Activated CD4-positive, alpha-beta memory T cell treated with anti-CD3 and anti-CD28 coated beads, Interleukin-2, amount 10 ng/mL, durations not matched to agents 7 days and 5 days (primary cell): ENCODE data around the gene CSNK1G1. TPM values are rescaled to one million over a fixed set of nuclear protein-coding genes. Genes with fewer than 3 reads are reported as not detected.

Experiments
- CTCF ChIA-PET: fragments of 350-600 bp; sonication (Branson Sonifier 250); formaldehyde crosslinking; loops from one replicate; lab custom pipeline; 2021; ENCODE audit warnings: antibody characterized with exemption, inconsistent platforms; lab: Charles Lee
- POLR2A ChIA-PET: fragments of 350-600 bp; sonication (Branson Sonifier 250); formaldehyde crosslinking; loops from one replicate; lab custom pipeline; 2021; ENCODE audit warnings: antibody characterized with exemption; lab: Charles Lee
- DNase-seq: peaks from one replicate; pipeline ENCODE4 v3.0.0-alpha.2; 2020
- H3K27ac Mint-ChIP-seq: one replicate; pipeline ENCODE4 v1.8.0; 2021; ENCODE audit warnings: mild to moderate bottlenecking, mixed read lengths
- H3K27me3 Mint-ChIP-seq: one replicate; pipeline ENCODE4 v1.8.0; 2021; ENCODE audit warnings: mixed read lengths
- H3K36me3 Mint-ChIP-seq: one replicate; pipeline ENCODE4 v1.8.0; 2021; ENCODE audit warnings: low read depth, mixed read lengths
- H3K4me1 Mint-ChIP-seq: one replicate; pipeline ENCODE4 v1.8.0; 2021; ENCODE audit warnings: mixed read lengths
- H3K4me3 Mint-ChIP-seq: one replicate; pipeline ENCODE4 v1.8.0; 2021; ENCODE audit warnings: mild to moderate bottlenecking, mixed read lengths
- H3K9me3 Mint-ChIP-seq: one replicate; pipeline ENCODE4 v1.8.0; 2021; ENCODE audit warnings: mixed read lengths
- total RNA-seq, 2 experiments: library from RNA; stranded (reverse); gene quantifications; one replicate each; pipeline ENCODE4 v1.2.3, GENCODE V29; 2021

The CSNK1G1 gene
- total RNA-seq, 2 experiments from 2014 or later, result 27.9 to 28.2 TPM

DNA sequence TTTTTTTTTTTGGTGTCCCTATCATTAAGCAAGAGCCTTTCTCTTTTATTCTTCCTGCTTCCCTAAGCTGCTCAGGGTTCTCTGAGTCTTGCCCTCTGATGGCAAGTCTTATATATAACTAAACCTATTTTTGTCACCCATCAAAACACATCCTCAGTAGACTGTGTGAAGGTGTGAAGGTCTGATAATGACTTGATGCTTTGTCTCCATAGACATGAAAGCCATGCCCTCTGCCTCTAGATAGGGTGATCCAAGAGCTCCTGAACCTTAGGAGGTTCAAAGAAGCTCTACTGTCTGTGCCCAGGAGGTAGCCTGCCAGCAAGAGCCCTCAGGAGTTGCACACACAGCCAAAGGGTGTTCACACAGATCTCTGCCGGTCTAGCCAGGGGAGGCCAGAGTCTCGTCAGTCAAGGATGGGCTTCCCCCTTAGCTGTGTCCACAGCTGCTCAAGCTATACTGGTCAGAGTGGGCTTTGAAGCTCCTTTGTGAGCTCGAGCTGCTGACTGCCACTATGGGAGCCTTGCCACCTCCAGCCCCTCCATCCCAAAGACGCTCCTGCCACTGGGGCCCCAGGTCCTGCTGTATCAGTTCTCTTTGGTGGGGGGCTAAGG is 217.5 kb downstream of the CSNK1G1 start:
- no peak overlapping the region for H3K27ac Mint-ChIP-seq
- peaks cover 66% of the 10 kb centered on the region for H3K36me3 Mint-ChIP-seq
- no peak for DNase-seq
- H3K9me3 Mint-ChIP-seq, result no peaks in the 10 kb centered on the region
- POLR2A ChIA-PET, result no interaction called here
- H3K4me3 Mint-ChIP-seq, result no peak overlapping the region
- H3K4me1 Mint-ChIP-seq, result no peaks in the 10 kb centered on the region
- no peaks in the 10 kb centered on the region for H3K27me3 Mint-ChIP-seq
- CTCF ChIA-PET, result interaction anchor here (1.0 kb wide), 1 partner anchor 15 kb away, joined by 3 read pairs; no protein-coding TSS in a partner anchor

DNA sequence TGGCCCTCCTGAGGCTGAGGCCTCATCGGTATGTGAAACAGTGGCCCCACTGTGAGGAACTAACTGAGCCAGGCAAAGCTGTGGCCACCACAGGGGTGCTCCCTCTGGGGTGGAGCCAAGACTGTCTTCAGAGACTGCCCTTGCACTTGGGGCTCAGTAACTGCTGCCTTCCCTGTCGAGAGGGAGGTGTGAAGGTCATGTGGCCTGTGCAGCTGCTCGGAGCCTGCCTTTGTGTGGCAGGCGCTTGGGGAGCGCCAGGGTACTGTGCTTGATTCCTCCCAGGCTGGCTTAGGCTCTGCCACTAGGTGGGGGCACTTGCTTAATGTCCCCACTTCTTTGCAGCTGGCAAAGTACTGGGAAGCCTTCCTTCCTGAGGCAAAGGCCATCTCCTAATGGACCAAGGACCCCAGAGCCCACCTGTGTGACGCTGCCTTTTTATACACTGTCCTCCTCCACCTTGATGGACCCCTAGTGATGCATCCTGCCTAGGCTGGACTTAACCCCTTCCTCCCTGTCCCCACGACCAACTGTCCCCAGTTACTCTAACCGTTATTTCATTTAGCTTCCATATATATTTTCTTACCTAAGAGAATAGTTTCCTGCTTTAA is 218.6 kb downstream of the CSNK1G1 start:
- POLR2A ChIA-PET, result no interaction called here
- Mint-ChIP-seq H3K4me3 (no peak overlapping the region), H3K27ac (no peak overlapping the region), H3K4me1 (no peaks in the 10 kb centered on the region), H3K9me3 (no peaks in the 10 kb centered on the region), H3K36me3 (peaks cover 73% of the 10 kb centered on the region), H3K27me3 (no peaks in the 10 kb centered on the region)
- DNase-seq, result no peak
- CTCF ChIA-PET, result interaction anchor here (0.6 to 1.4 kb wide), 2 partner anchors 12 to 35 kb away, joined by 3 to 4 read pairs; no protein-coding TSS in a partner anchor

DNA sequence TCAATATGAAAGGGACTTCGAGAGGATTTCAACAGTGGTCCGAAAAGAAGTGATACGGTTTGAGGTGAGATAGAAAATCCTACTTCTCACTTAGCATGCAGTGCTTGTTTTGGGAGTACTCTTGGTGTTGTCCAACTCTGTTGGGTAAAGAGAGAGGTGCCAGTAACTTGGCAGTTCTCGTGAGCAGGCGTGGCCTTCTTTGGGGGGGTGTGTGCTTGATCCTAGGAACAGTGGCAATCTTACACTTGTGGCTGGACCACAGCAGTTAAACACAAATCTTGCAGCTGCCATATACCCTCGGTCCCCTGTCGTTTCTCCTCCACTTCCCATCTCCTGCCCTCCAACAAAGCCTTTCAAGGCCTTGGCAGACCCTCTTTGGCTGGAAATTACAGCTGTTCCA is 219.6 kb downstream of the CSNK1G1 start:
- no peak for DNase-seq
- POLR2A ChIA-PET, result no interaction called here
- H3K36me3 Mint-ChIP-seq, result peaks cover 74% of the 10 kb centered on the region

DNA sequence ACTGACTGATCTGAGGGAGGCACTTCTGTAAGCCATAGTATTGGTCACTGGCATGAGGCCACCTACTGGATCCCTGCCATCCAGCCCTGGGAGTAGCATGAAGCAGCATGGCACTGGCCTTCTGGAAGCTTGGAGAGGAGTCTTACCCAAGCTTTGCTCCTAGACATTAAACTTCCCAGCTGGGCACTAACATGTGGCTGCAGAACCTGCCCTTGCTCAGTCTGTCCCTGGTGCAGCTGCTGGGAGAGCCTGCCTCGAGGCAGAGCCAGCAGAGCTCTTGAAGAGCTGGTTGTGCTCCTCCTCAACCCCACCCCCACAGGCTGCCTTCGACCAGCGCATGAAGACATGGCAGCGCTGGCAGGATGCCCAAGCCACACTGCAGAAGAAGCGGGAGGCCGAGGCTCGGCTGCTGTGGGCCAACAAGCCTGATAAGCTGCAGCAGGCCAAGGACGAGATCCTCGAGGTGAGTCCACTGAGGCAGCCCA is 221.6 kb downstream of the CSNK1G1 start:
- ChIA-PET POLR2A (interaction anchor here (0.8 kb wide), 1 partner anchor 21 kb away, joined by 3 read pairs; no protein-coding TSS in a partner anchor), CTCF (interaction anchor here (0.9 kb wide), 1 partner anchor 9 kb away, joined by 3 read pairs; no protein-coding TSS in a partner anchor)
- H3K27ac Mint-ChIP-seq, result no peak overlapping the region
- H3K4me1 Mint-ChIP-seq, result no peaks in the 10 kb centered on the region
- peaks cover 77% of the 10 kb centered on the region for H3K36me3 Mint-ChIP-seq
- no peak for DNase-seq
- H3K9me3 Mint-ChIP-seq, result no peaks in the 10 kb centered on the region
- H3K27me3 Mint-ChIP-seq, result no peaks in the 10 kb centered on the region
- no peak overlapping the region for H3K4me3 Mint-ChIP-seq

More for the DNA sequence above, 219.6 kb downstream of the CSNK1G1 start:
- H3K4me3 Mint-ChIP-seq, result no peak overlapping the region
- no peaks in the 10 kb centered on the region for H3K27me3 Mint-ChIP-seq
- no peak overlapping the region for H3K27ac Mint-ChIP-seq
- no peaks in the 10 kb centered on the region for H3K4me1 Mint-ChIP-seq
- no peaks in the 10 kb centered on the region for H3K9me3 Mint-ChIP-seq
- CTCF ChIA-PET, result interaction anchor here (1.4 kb wide), 1 partner anchor 13 kb away, joined by 4 read pairs; no protein-coding TSS in a partner anchor

DNA sequence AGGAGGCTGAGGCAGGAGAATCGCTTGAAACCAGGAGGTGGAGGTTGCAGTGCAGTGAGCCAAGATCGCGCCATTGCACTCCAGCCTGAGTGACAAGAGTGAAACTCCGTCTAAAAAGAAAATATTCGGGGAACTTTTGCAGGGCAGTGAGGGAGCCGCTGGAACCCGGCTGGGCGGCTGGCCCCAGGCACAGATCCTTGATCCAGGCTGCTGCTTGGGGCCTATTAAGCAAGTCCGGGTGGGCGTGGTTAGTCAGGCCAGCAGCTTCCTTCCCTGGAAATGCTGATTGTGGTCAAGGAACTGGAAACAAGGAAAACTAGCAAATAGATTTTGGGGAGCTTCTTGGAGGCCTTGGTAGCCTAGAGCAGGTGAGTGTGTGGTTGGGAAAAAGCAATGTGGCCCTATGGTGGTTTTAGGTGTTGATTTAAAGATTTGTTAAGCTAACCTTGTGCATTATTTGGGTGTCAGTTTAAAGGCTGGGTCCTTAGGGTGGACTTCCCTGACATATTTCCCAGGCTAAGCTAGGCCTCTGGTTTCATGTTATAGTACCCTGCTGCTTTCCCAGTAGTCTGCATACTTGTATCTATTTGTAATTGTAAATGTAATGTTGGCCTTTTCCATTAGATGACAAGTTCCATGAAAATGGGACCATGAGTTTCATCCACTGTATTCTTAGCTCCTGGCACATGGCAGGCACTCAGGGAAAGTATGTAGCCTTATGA is 222.2 kb downstream of the CSNK1G1 start:
- Mint-ChIP-seq H3K27ac (no peak overlapping the region), H3K9me3 (no peaks in the 10 kb centered on the region), H3K27me3 (no peaks in the 10 kb centered on the region), H3K36me3 (peaks cover 76% of the 10 kb centered on the region), H3K4me3 (no peak overlapping the region), H3K4me1 (no peaks in the 10 kb centered on the region)
- CTCF ChIA-PET, result interaction anchor here (0.9 kb wide), 1 partner anchor 10 kb away, joined by 3 read pairs; no protein-coding TSS in a partner anchor
- DNase-seq, result no peak
- POLR2A ChIA-PET, result interaction anchor here (0.8 kb wide), 1 partner anchor 22 kb away, joined by 3 read pairs; no protein-coding TSS in a partner anchor

DNA sequence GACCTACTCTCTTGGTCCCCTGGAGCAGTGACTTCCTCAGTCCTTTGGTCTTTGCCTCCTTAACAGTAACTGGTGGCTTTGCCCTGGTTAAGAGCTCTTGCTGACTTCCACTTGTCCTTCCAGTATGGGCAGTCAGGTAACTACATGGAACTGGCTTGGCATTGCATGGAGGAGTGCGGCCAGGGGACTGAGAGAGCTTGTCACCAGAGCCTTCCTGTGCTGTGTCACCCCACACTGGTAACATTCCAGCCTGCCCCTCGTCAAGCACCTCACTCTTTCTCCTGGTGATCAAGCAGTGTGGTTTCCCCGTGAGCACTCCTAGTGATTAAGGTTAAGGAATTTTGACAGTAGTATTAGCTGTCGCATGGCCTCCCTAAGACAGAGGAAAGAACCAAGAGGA is 223.8 kb downstream of the CSNK1G1 start:
- Mint-ChIP-seq H3K9me3 (no peaks in the 10 kb centered on the region), H3K36me3 (peaks cover 78% of the 10 kb centered on the region), H3K27me3 (no peaks in the 10 kb centered on the region), H3K4me1 (peaks cover 5% of the 10 kb centered on the region), H3K27ac (no peak overlapping the region), H3K4me3 (no peak overlapping the region)
- ChIA-PET CTCF (no interaction called here), POLR2A (interaction anchor here (0.9 to 1.5 kb wide), 2 partner anchors 10 to 31 kb away, joined by 3 to 4 read pairs; partner anchors contain the start of gene PPIB)
- no peak for DNase-seq

DNA sequence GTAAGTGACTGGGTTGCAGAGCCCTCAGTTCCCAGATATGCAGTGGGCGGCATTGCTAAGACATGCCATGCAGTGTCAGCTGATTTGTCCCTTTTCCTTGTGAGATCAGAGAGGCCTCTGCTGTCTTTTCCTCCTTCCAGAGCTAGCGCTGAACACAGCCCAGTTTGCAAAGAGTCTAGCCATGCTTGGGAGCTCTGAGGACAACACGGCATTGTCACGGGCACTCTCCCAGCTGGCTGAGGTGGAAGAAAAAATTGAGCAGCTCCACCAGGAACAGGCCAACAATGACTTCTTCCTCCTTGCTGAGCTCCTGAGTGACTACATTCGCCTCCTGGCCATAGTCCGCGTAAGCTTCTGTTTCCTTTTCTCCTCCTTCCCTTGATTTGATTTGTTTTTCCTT is 224.4 kb downstream of the CSNK1G1 start:
- no peaks in the 10 kb centered on the region for H3K27me3 Mint-ChIP-seq
- peaks cover 5% of the 10 kb centered on the region for H3K4me1 Mint-ChIP-seq
- POLR2A ChIA-PET, result interaction anchor here (1.0 to 1.5 kb wide), 3 partner anchors 22 to 36 kb away, joined by 3 to 4 read pairs (median 3); partner anchors contain the start of genes PPIB and SNX1
- no peaks in the 10 kb centered on the region for H3K9me3 Mint-ChIP-seq
- CTCF ChIA-PET, result interaction anchor here (0.6 kb wide), 1 partner anchor 989 kb away, joined by 3 read pairs; no protein-coding TSS in a partner anchor
- H3K4me3 Mint-ChIP-seq, result no peak overlapping the region
- no peak for DNase-seq
- H3K36me3 Mint-ChIP-seq, result peaks cover 77% of the 10 kb centered on the region
- H3K27ac Mint-ChIP-seq, result peak overlapping the region; percentile 14

DNA sequence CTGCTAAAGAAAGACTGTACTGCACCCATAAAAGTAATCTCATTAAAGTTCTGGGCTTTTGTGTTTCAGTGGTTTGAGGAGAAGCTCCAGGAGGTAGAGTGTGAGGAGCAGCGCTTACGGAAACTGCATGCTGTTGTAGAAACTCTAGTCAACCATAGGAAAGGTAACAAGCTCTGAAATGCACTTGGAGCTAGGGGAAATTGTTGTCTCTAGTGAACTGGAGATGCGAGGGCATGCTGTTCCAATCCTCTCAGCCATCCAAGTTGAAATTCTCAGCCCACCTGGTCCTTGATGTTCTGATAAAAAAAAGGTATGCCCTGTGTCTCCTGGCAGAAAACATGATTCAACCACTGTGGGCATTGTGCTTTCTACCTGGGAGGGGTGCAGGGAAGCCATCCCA is 225.8 kb downstream of the CSNK1G1 start:
- no peak overlapping the region for H3K27ac Mint-ChIP-seq
- H3K4me3 Mint-ChIP-seq, result no peak overlapping the region
- no peak for DNase-seq
- ChIA-PET CTCF (interaction anchor here (1.5 kb wide), 1 partner anchor 23 kb away, joined by 4 read pairs; no protein-coding TSS in a partner anchor), POLR2A (no interaction called here)
- H3K27me3 Mint-ChIP-seq, result no peaks in the 10 kb centered on the region
- H3K36me3 Mint-ChIP-seq, result peaks cover 75% of the 10 kb centered on the region
- H3K4me1 Mint-ChIP-seq, result peaks cover 5% of the 10 kb centered on the region
- H3K9me3 Mint-ChIP-seq, result no peaks in the 10 kb centered on the region

DNA sequence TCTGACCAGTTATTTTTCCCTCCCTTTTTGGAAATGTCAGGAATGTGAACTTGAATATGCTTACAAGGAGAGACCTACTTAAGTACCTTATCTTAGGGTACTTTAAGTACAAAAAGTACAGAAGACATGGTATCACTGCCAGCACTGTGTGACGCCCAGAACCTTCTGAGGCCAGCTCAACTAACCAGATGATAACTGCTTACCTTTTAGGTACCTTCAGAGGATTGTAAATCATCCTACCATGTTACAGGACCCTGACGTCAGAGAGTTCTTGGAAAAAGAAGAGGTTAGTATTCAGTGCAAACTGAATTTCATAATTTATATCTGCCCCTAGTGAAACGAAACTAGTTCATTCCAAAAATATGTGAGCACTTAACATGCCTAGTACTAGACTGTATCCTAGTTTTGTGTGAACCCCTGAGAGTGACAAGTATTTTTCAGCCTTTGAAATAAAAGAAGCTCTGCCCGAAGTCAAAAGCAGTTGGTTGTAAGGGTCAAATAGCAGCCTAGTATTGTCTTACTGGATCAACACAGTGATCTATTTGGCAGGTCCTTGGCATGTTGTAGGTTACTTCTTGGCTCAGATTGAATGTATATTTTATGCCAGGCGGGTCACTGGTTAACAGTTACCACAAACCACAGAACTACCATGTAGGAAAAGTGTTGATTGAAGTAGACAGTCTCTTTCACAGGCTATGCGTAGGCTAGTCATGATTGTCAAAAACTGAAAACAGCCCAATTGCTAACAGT is 228.3 kb downstream of the CSNK1G1 start:
- Mint-ChIP-seq H3K9me3 (no peaks in the 10 kb centered on the region), H3K36me3 (peaks cover 69% of the 10 kb centered on the region), H3K27me3 (no peaks in the 10 kb centered on the region), H3K4me1 (peaks cover 5% of the 10 kb centered on the region), H3K27ac (no peak overlapping the region), H3K4me3 (no peak overlapping the region)
- no peak for DNase-seq
- POLR2A ChIA-PET, result no interaction called here
- CTCF ChIA-PET, result no interaction called here

DNA sequence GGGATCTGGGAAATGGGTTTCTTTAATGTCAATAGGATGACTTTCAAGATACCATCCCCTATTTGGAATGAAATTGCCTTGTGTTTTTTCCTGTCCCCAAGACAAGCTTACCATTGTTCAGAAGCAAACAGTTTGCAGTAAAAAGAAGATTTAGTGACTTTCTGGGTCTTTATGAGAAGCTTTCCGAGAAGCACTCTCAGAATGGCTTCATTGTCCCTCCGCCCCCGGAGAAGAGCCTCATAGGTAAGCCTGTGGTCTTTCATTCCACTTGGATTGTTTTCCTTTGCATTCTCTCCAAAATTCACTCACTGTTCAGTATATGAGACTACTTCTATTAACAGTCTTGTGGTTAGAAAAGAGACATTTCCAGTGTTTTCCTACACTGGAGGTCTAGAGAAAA is 230.0 kb downstream of the CSNK1G1 start:
- H3K36me3 Mint-ChIP-seq, result peaks cover 57% of the 10 kb centered on the region

DNA sequence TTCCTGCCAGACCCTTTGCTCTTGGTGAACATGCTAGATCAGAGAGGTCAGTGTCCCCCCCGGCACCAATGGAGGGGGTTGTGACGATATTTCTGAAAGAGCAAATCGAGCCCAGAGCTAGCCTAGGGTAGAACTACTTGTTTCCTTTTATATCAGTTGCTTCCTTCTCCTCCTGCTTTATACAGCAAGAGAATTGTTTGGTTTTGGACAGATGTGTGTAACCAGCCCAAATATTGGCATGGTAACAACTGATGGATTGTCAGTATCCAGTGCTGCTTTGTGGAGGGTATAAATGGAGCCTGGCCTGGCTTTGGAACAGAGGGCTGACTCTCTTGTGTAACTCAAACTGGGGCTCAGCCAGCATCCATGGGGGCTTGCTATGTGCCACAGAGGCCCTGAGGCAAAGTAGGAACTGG is 233.0 kb downstream of the CSNK1G1 start:
- ChIA-PET POLR2A (interaction anchor here (1.2 kb wide), 1 partner anchor 27 kb away, joined by 3 read pairs; no protein-coding TSS in a partner anchor), CTCF (interaction anchor here (0.6 kb wide), 1 partner anchor 860 kb away, joined by 3 read pairs; no protein-coding TSS in a partner anchor)
- no peak for DNase-seq
- Mint-ChIP-seq H3K27ac (no peak overlapping the region), H3K9me3 (no peaks in the 10 kb centered on the region), H3K4me3 (no peak overlapping the region), H3K27me3 (no peaks in the 10 kb centered on the region), H3K36me3 (peaks cover 55% of the 10 kb centered on the region), H3K4me1 (peaks cover 5% of the 10 kb centered on the region)

More for the DNA sequence above, 230.0 kb downstream of the CSNK1G1 start:
- ChIA-PET CTCF (no interaction called here), POLR2A (no interaction called here)
- Mint-ChIP-seq H3K9me3 (no peaks in the 10 kb centered on the region), H3K27me3 (no peaks in the 10 kb centered on the region), H3K4me3 (no peak overlapping the region), H3K4me1 (peaks cover 5% of the 10 kb centered on the region), H3K27ac (no peak overlapping the region)
- DNase-seq, result no peak

DNA sequence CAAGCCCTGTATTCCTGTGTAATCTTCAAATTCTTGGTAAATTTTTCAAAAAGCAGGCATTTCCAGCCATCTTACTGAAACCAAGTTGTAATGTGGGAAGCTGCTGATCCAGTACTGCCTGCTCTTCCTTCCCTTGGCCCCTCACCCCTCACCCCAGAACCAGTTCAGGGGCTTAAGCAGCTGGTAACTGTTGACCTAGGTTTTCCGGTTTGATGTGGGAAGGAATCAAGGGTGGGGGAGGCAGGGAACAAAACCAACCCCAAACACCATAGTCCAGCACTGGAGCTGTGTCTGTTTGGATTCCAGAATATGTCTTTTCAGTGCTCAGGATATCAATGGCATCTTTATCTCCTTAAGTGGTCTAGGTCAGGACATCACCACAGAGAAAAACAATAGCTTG is 233.5 kb downstream of the CSNK1G1 start:
- Mint-ChIP-seq H3K27ac (no peak overlapping the region), H3K36me3 (peaks cover 53% of the 10 kb centered on the region), H3K4me3 (no peak overlapping the region), H3K4me1 (peaks cover 2% of the 10 kb centered on the region), H3K9me3 (no peaks in the 10 kb centered on the region), H3K27me3 (no peaks in the 10 kb centered on the region)
- ChIA-PET CTCF (interaction anchor here (0.7 kb wide), 1 partner anchor 1752 kb away, joined by 3 read pairs; no protein-coding TSS in a partner anchor), POLR2A (interaction anchor here (1.2 kb wide), 1 partner anchor 26 kb away, joined by 3 read pairs; no protein-coding TSS in a partner anchor)
- DNase-seq, result no peak
